WTC11 (cell line): ENCODE data around the gene CLPTM1. TPM values are rescaled to one million over a fixed set of nuclear protein-coding genes. Genes with fewer than 3 reads are reported as not detected.
A peak's percentile ranks its signal among the peaks of the same experiment; 100 is the strongest.

Source experiments
- ATAC-seq: fragments of 200-7000 bp; cut with Tn5 transposase; 2 replicates; pipeline ENCODE4 v1.10.0; 2021; ENCODE audit warnings: mild to moderate bottlenecking, moderate library complexity
- CTCF ChIA-PET: fragments of 300-600 bp; sonication (Branson Sonifier 250); formaldehyde crosslinking; loops from one replicate; lab custom pipeline; 2021; ENCODE audit warnings: antibody characterized with exemption; lab: Charles Lee
- POLR2A ChIA-PET: fragments of 350-600 bp; sonication (Branson Sonifier 250); formaldehyde crosslinking; loops from one replicate; lab custom pipeline; 2021; ENCODE audit warnings: antibody characterized with exemption; lab: Charles Lee
- DNase-seq: peaks from one replicate; pipeline ENCODE4 v3.0.0; 2021; ENCODE audit warnings: low spot score
- H3K27ac Mint-ChIP-seq: 2 replicates; pipeline ENCODE4 v1.8.0; 2021; ENCODE audit warnings: mixed read lengths
- H3K27me3 Mint-ChIP-seq: 2 replicates; pipeline ENCODE4 v1.8.0; 2021; ENCODE audit warnings: low read depth, mild to moderate bottlenecking, moderate library complexity, mixed read lengths
- H3K36me3 Mint-ChIP-seq: 2 replicates; pipeline ENCODE4 v1.8.0; 2021; ENCODE audit warnings: mixed read lengths
- H3K4me1 Mint-ChIP-seq: 2 replicates; pipeline ENCODE4 v1.8.0; 2022; ENCODE audit warnings: mixed read lengths
- H3K4me3 Mint-ChIP-seq: 2 replicates; pipeline ENCODE4 v1.8.0; 2021; ENCODE audit warnings: mild to moderate bottlenecking, moderate library complexity, mixed read lengths
- H3K9me3 Mint-ChIP-seq: 2 replicates; pipeline ENCODE4 v1.8.0; 2021; ENCODE audit warnings: mixed read lengths
- AR ChIP-seq: fragments of 250-450 bp; sonication (Bioruptor Pico); IDR thresholded peaks from 2 replicates; pipeline ENCODE4 v1.9.0; 2021; ENCODE audit warnings: mild to moderate bottlenecking
- ATF2 ChIP-seq: sonication (generic); formaldehyde crosslinking; IDR thresholded peaks from 2 replicates; pipeline ENCODE4 v1.8.1; 2022; ENCODE audit warnings: low read depth, missing genetic modification reagents, borderline replicate concordance
- ATF3 ChIP-seq: sonication (generic); formaldehyde crosslinking; conservative IDR thresholded peaks from 2 replicates; pipeline ENCODE4 v1.8.1; 2022; ENCODE audit warnings: mild to moderate bottlenecking, missing genetic modification reagents
- ATF6 ChIP-seq: sonication (generic); formaldehyde crosslinking; IDR thresholded peaks from 2 replicates; pipeline ENCODE4 v1.8.1; 2023; ENCODE audit warnings: mild to moderate bottlenecking, missing genetic modification reagents
- ELF4 ChIP-seq: sonication (generic); formaldehyde crosslinking; IDR thresholded peaks from 2 replicates; pipeline ENCODE4 v1.8.1; 2022; ENCODE audit warnings: low read depth, mild to moderate bottlenecking, moderate library complexity, missing genetic modification reagents
- FOXP1 ChIP-seq: sonication (generic); formaldehyde crosslinking; IDR thresholded peaks from 2 replicates; pipeline ENCODE4 v1.8.0; 2022; ENCODE audit warnings: missing genetic modification reagents, mild to moderate bottlenecking, moderate library complexity, borderline replicate concordance
- IRF2 ChIP-seq: sonication (generic); formaldehyde crosslinking; IDR thresholded peaks from 2 replicates; pipeline ENCODE4 v1.8.0; 2022; ENCODE audit warnings: low read depth, missing genetic modification reagents, borderline replicate concordance
- JAZF1 ChIP-seq: fragments of 250-450 bp; sonication (Bioruptor Pico); IDR thresholded peaks from 2 replicates; pipeline ENCODE4 v1.9.0; 2021; ENCODE audit warnings: moderate library complexity, mild to moderate bottlenecking, inconsistent platforms
- NFE2L1 ChIP-seq: sonication (generic); formaldehyde crosslinking; IDR thresholded peaks from 2 replicates; pipeline ENCODE4 v1.8.1; 2023; ENCODE audit warnings: missing genetic modification reagents
- PRRX2 ChIP-seq: fragments of 250-450 bp; sonication (Bioruptor Pico); IDR thresholded peaks from 2 replicates; pipeline ENCODE4 v1.8.0; 2021; ENCODE audit warnings: mild to moderate bottlenecking
- RORB ChIP-seq: fragments of 250-450 bp; sonication (Bioruptor Pico); IDR thresholded peaks from 2 replicates; pipeline ENCODE4 v1.9.0; 2021; ENCODE audit warnings: mild to moderate bottlenecking
- SP1 ChIP-seq: sonication (generic); formaldehyde crosslinking; conservative IDR thresholded peaks from 2 replicates; pipeline ENCODE4 v1.8.1; 2022; ENCODE audit warnings: missing genetic modification reagents
- TP53 ChIP-seq: sonication (generic); formaldehyde crosslinking; IDR thresholded peaks from 2 replicates; pipeline ENCODE4 v1.8.1; 2023; ENCODE audit warnings: mild to moderate bottlenecking, missing genetic modification reagents
- ZNF317 ChIP-seq: sonication (generic); formaldehyde crosslinking; IDR thresholded peaks from 2 replicates; pipeline ENCODE4 v1.8.1; 2023; ENCODE audit warnings: low read depth, mild to moderate bottlenecking, moderate library complexity, missing genetic modification reagents, borderline replicate concordance
- ZNF396 ChIP-seq: fragments of 250-450 bp; sonication (Bioruptor Pico); IDR thresholded peaks from 2 replicates; pipeline ENCODE4 v1.8.0; 2021; ENCODE audit warnings: mild to moderate bottlenecking, moderate library complexity, borderline replicate concordance
- ZNF423 ChIP-seq: fragments of 250-450 bp; sonication (Bioruptor Pico); IDR thresholded peaks from 2 replicates; pipeline ENCODE4 v2.1.2; 2022; ENCODE audit warnings: mild to moderate bottlenecking, moderate library complexity
- total RNA-seq: library from RNA; stranded (reverse); gene quantifications from 3 replicates; pipeline ENCODE4 v1.2.3, GENCODE V29; 2021
- TF ChIP-seq, protein P1 (sequence below): fragments of 250-450 bp; sonication (Bioruptor Pico); IDR thresholded peaks from 2 replicates; pipeline ENCODE4 v1.9.0; 2021; ENCODE audit warnings: moderate library complexity, mild to moderate bottlenecking, inconsistent platforms, borderline replicate concordance
- TF ChIP-seq, protein P2 (sequence below): sonication (generic); formaldehyde crosslinking; IDR thresholded peaks from 2 replicates; pipeline ENCODE4 v1.8.1; 2022; ENCODE audit warnings: missing genetic modification reagents, borderline replicate concordance

CLPTM1 gene
- total RNA-seq, 1 experiment from 2014 or later, result 85.6 TPM

- H3K36me3 Mint-ChIP-seq, result peaks cover 12% of the 10 kb centered on the region
- H3K9me3 Mint-ChIP-seq, result no peaks in the 10 kb centered on the region
- H3K27me3 Mint-ChIP-seq, result no peaks in the 10 kb centered on the region
- DNase-seq (no peak), ATAC-seq (no peak)
- CTCF ChIA-PET, result interaction anchor here (0.7 to 1.0 kb wide), 2 partner anchors 42 to 52 kb away, joined by 3 read pairs; partner anchors contain the start of gene APOE
- peak overlapping the region; percentile 14 for H3K27ac Mint-ChIP-seq
- POLR2A ChIA-PET, result no interaction called here
- peaks cover 22% of the 10 kb centered on the region for H3K4me1 Mint-ChIP-seq
- peak overlapping the region; percentile 99 for H3K4me3 Mint-ChIP-seq
- no peak for TF ChIP-seq ATF6 (CRISPR knock-in tag)
- TF ChIP-seq, protein P1, sequence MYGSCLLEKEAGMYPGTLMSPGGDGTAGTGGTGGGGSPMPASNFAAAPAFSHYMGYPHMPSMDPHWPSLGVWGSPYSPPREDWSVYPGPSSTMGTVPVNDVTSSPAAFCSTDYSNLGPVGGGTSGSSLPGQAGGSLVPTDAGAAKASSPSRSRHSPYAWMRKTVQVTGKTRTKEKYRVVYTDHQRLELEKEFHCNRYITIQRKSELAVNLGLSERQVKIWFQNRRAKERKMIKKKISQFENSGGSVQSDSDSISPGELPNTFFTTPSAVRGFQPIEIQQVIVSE (CRISPR knock-in tag), result no peak
- no peak for TF ChIP-seq PRRX2 (CRISPR knock-in tag)
- no peak for TF ChIP-seq TP53 (CRISPR knock-in tag)
- no peak for TF ChIP-seq ATF2 (CRISPR knock-in tag)
- no peak for TF ChIP-seq RORB
- no peak for TF ChIP-seq NFE2L1 (CRISPR knock-in tag)
These were observed 2.3 kb downstream of the CLPTM1 start for GRCh38 chr19:44957526-44957925.

DNA sequence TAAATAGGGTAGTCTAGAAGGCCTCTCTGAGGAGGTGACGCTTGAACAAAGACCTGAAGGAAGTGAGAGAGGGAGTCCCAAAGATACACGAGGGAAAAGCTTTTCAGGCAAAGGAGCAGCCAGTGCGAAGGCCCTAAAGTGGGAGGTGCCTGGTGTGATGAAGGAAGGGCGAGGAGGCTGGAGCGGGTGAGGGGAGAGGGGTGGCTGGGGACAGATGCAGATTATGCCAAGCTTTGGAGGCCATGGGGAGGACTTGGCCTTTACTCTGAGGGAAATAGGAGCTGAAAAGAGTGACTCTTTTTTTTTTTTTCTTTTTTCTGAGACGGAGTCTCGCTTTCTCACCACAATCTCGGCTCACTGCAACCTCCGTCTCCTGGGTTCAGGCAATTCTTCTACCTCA, 2.9 kb downstream of the CLPTM1 start:
- Mint-ChIP-seq H3K4me3 (no peak overlapping the region), H3K27me3 (no peaks in the 10 kb centered on the region), H3K27ac (peak overlapping the region; percentile 14), H3K4me1 (peaks cover 22% of the 10 kb centered on the region), H3K9me3 (no peaks in the 10 kb centered on the region), H3K36me3 (peaks cover 14% of the 10 kb centered on the region)
- TF ChIP-seq ZNF317 (CRISPR knock-in tag) (no peak), ZNF396 (no peak), IRF2 (CRISPR knock-in tag) (no peak), AR (CRISPR knock-in tag) (no peak), JAZF1 (CRISPR knock-in tag) (no peak), ELF4 (CRISPR knock-in tag) (no peak), FOXP1 (CRISPR knock-in tag) (no peak), ATF3 (CRISPR knock-in tag) (no peak), SP1 (CRISPR knock-in tag) (no peak), ZNF423 (CRISPR knock-in tag) (no peak)
- TF ChIP-seq, protein P2, sequence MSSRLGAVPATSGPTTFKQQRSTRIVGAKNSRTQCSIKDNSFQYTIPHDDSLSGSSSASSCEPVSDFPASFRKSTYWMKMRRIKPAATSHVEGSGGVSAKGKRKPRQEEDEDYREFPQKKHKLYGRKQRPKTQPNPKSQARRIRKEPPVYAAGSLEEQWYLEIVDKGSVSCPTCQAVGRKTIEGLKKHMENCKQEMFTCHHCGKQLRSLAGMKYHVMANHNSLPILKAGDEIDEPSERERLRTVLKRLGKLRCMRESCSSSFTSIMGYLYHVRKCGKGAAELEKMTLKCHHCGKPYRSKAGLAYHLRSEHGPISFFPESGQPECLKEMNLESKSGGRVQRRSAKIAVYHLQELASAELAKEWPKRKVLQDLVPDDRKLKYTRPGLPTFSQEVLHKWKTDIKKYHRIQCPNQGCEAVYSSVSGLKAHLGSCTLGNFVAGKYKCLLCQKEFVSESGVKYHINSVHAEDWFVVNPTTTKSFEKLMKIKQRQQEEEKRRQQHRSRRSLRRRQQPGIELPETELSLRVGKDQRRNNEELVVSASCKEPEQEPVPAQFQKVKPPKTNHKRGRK (CRISPR knock-in tag), result no peak
- DNase-seq (no peak), ATAC-seq (no peak)
- ChIA-PET POLR2A (interaction anchor here (0.5 to 0.7 kb wide), 2 partner anchors 110 to 182 kb away, joined by 3 to 6 read pairs; no protein-coding TSS in a partner anchor), CTCF (interaction anchor here (1.0 kb wide), 1 partner anchor 53 kb away, joined by 3 read pairs; the partner anchor contains the start of gene APOE)
